Heart left ventricle (tissue), 13 donors: Measurements from ENCODE around the gene SCRN1.

Source experiments
- CTCF ChIP-seq, 12 donors: fragments of 200-600 bp; sonication (generic) in 4 of 12; IDR thresholded peaks; one replicate each; pipeline versions ENCODE4 v1.5.0 to v1.8.0; 2018 to 2022; ENCODE audit warnings: antibody characterized with exemption in 12 of 12, mild to moderate bottlenecking in 5 of 12
- POLR2A ChIP-seq, 2 donors: fragments of 450-650 bp; IDR thresholded peaks; one replicate each; pipeline ENCODE4 v1.6.1; 2017; ENCODE audit warnings: antibody characterized with exemption in 2 of 2, mild to moderate bottlenecking in 2 of 2, moderate library complexity in 2 of 2
- donor health status: ischemic (EF 13 %, LVEDD 7.1; RV severe dilation, severe dysfunction).
- donor health status: DM: no; HTN: yes; CAD: no.
- donor health status: DM: no; HTN: no; CAD: no.
- donor health status: ischemic (EF 25% LVEDD 6.9; RV normal size, moderate dysfunction).
- donor health status: ischemic (EF 25% LVEDD 5.7; RV mildly dilated, moderate dysfunction).
- donor health status: ischemic (EF 35%, LVEDD 5.7; RV mildly dilated, moderate dysfunction).
- donor health status: nonischemic (EF 11% LVEDD 7.7; RV severe dilation, severe dysfunction).
- donor health status: DM: yes; HTN: yes; CAD: no.
- donor health status: PGD.
- donor health status: ischemic (EF 29% LVEDD 5.4; RV normal size, mild dysfunction).
- donor health status: nonischemic (EF 23%, LVEDD 6.1; RV moderate dilation, normal function).

GRCh38 chr7:30003098-30003497, 13.5 kb upstream of the SCRN1 start:
- no peak for TF ChIP-seq CTCF (IDR thresholded peaks at IDR 0.05)
- TF ChIP-seq POLR2A (IDR thresholded peaks at IDR 0.05): no peak
